CD14-positive monocyte (primary cell): ENCODE results near the gene SCN1B. TPM values are rescaled to one million over a fixed set of nuclear protein-coding genes. Genes with fewer than 3 reads are reported as not detected.
"Not testable (repeated sequence)": the region's sequence is repeated elsewhere in the genome, so short reads cannot be mapped to it uniquely, and the experiment has no call there.

Source experiments
- DNase-seq, 3 donors: peaks; one replicate each; pipeline ENCODE4 v3.0.0-alpha.2; 2011 to 2022
- H2AFZ ChIP-seq: 2 replicates; pipeline ENCODE4 v1.6.0; 2012; ENCODE audit warnings: mild to moderate bottlenecking, low read depth, low read length, inconsistent platforms; ENCODE audit not compliant: insufficient read depth, poor library complexity, severe bottlenecking
- H3K27ac ChIP-seq, 2 donors: 1 replicate in 1 of 2; 2 replicates in 1 of 2; pipeline ENCODE4 v1.5.1; 2012 to 2013; ENCODE audit warnings: low read length in 2 of 2, control low read depth in 1 of 2, inconsistent platforms in 1 of 2, low read depth in 1 of 2, mild to moderate bottlenecking in 1 of 2
- H3K27me3 ChIP-seq, 2 donors: one replicate each; pipeline versions ENCODE4 v1.6.0 to v1.6.1; 2011 to 2013; ENCODE audit warnings: low read length in 2 of 2; ENCODE audit not compliant: control insufficient read depth in 2 of 2, insufficient read depth in 2 of 2
- H3K36me3 ChIP-seq, 2 donors: replicated peaks in 1 of 2; 1 replicate in 1 of 2; 2 replicates in 1 of 2; pipeline versions ENCODE4 v1.5.1 to v1.6.1; 2012 to 2013; ENCODE audit warnings: low read length in 2 of 2, control low read depth in 1 of 2, inconsistent platforms in 1 of 2, mild to moderate bottlenecking in 1 of 2; ENCODE audit not compliant: insufficient read depth in 2 of 2, control insufficient read depth in 1 of 2
- H3K4me1 ChIP-seq, 2 donors: 1 replicate in 1 of 2; 2 replicates in 1 of 2; pipeline versions ENCODE4 v1.5.1 to v1.6.1; 2012 to 2013; ENCODE audit warnings: low read length in 2 of 2, control low read depth in 1 of 2, inconsistent platforms in 1 of 2, mild to moderate bottlenecking in 1 of 2, moderate library complexity in 1 of 2; ENCODE audit not compliant: insufficient read depth in 2 of 2, control insufficient read depth in 1 of 2
- H3K4me2 ChIP-seq: replicated peaks from 2 replicates; pipeline ENCODE3; 2012; ENCODE audit warnings: low read length, moderate library complexity, mild to moderate bottlenecking; ENCODE audit not compliant: poor library complexity, severe bottlenecking; ENCODE audit errors: extremely low read depth
- H3K4me3 ChIP-seq, 3 experiments: fragments of 200-600 bp in 1 of 3; sonication (generic) in 1 of 3; replicated peaks in 1 of 3; 1 replicate in 2 of 3; 2 replicates in 1 of 3; pipeline ENCODE4 v1.5.1; 2011 to 2013; ENCODE audit warnings: low read length in 3 of 3, mild to moderate bottlenecking in 3 of 3, control low read depth in 2 of 3, low read depth in 2 of 3, inconsistent platforms in 1 of 3, moderate library complexity in 1 of 3
- H3K79me2 ChIP-seq: 2 replicates; pipeline ENCODE4 v1.6.0; 2012; ENCODE audit warnings: mild to moderate bottlenecking, control low read depth, inconsistent platforms, low read length, moderate library complexity; ENCODE audit not compliant: insufficient read depth
- H3K9ac ChIP-seq: 2 replicates; pipeline ENCODE4 v1.6.0; 2017; ENCODE audit warnings: low read length, mild to moderate bottlenecking; ENCODE audit not compliant: insufficient read depth, poor library complexity, severe bottlenecking
- H3K9me3 ChIP-seq, 2 donors: replicated peaks in 1 of 2; 1 replicate in 1 of 2; 2 replicates in 1 of 2; pipeline versions ENCODE4 v1.5.1 to v1.6.1; 2012 to 2013; ENCODE audit warnings: low read length in 2 of 2, control low read depth in 1 of 2; ENCODE audit not compliant: control insufficient read depth in 1 of 2, insufficient read depth in 1 of 2
- H4K20me1 ChIP-seq: 2 replicates; pipeline ENCODE4 v1.6.0; 2012; ENCODE audit warnings: mild to moderate bottlenecking, low read length, control low read depth, moderate library complexity; ENCODE audit not compliant: insufficient read depth
- H3K27ac Mint-ChIP-seq, 7 donors: one replicate each; pipeline ENCODE4 v1.8.0; 2020; ENCODE audit warnings: mild to moderate bottlenecking in 7 of 7, mixed read lengths in 7 of 7, moderate library complexity in 6 of 7, inconsistent platforms in 2 of 7
- H3K27me3 Mint-ChIP-seq, 3 donors: one replicate each; pipeline ENCODE4 v1.8.0; 2021 to 2022; ENCODE audit warnings: low read depth in 3 of 3, mild to moderate bottlenecking in 3 of 3, mixed read lengths in 3 of 3, moderate library complexity in 3 of 3, inconsistent platforms in 1 of 3
- H3K36me3 Mint-ChIP-seq, 2 donors: one replicate each; pipeline ENCODE4 v1.8.0; 2020; ENCODE audit warnings: mixed read lengths in 2 of 2, inconsistent platforms in 1 of 2, mild to moderate bottlenecking in 1 of 2
- H3K4me1 Mint-ChIP-seq: one replicate; pipeline ENCODE4 v1.8.0; 2020; ENCODE audit warnings: mild to moderate bottlenecking, mixed read lengths
- H3K4me3 Mint-ChIP-seq, 2 donors: one replicate each; pipeline ENCODE4 v1.8.0; 2020; ENCODE audit warnings: mild to moderate bottlenecking in 2 of 2, mixed read lengths in 2 of 2, moderate library complexity in 1 of 2
- H3K9me3 Mint-ChIP-seq, 7 donors: one replicate each; pipeline ENCODE4 v1.8.0; 2020 to 2022; ENCODE audit warnings: mixed read lengths in 7 of 7, mild to moderate bottlenecking in 6 of 7, moderate library complexity in 6 of 7, inconsistent platforms in 2 of 7
- CTCF ChIP-seq: fragments of 200-600 bp; IDR thresholded peaks from one replicate; pipeline ENCODE4 v1.8.0; 2022; ENCODE audit warnings: antibody characterized with exemption, mild to moderate bottlenecking
- WGBS: methylation state at CpG from one replicate; pipeline ENCODE4 v1.1.5; 2013; ENCODE audit warnings: missing lambda C conversion rate; ENCODE audit not compliant: insufficient coverage; 5-methylcytosine and 5-hydroxymethylcytosine counted together
- intact Hi-C, 2 donors: fragments of 100-400 bp; cut with micrococcal nuclease; formaldehyde crosslinking; loops; one replicate each; pipeline versions ENCODE4 v1.15.0 to v1.15.1; 2023
- polyA plus RNA-seq, 3 donors: library from polyadenylated mRNA; depleted of rRNA in 1 of 3; unstranded in 2 of 3; stranded (reverse) in 1 of 3; fragments of 300-500 nt in 2 of 3; fragments of >200 nt in 1 of 3; fragmentation: Illumina TruSeq in 2 of 3; gene quantifications; 1 replicate in 2 of 3; 2 replicates in 1 of 3; pipeline ENCODE4 v1.2.3, GENCODE V29; 2012 to 2021

SCN1B gene
- polyA plus RNA-seq, 3 donors: 0.08 to 0.68 TPM; not detected in 1

- peaks cover 2 to 17% (median 17%) of the 10 kb centered on the region in 3 donors for H3K27me3 Mint-ChIP-seq
- H3K4me2 ChIP-seq, DNase-seq, H3K9me3 Mint-ChIP-seq, H3K9ac ChIP-seq, H3K4me1 ChIP-seq, H3K27ac ChIP-seq, H4K20me1 ChIP-seq, H3K4me3 ChIP-seq, H3K4me3 Mint-ChIP-seq, H3K79me2 ChIP-seq, H3K36me3 ChIP-seq, H3K27me3 ChIP-seq, H3K4me1 Mint-ChIP-seq, H3K36me3 Mint-ChIP-seq, H3K27ac Mint-ChIP-seq, intact Hi-C loops, H3K9me3 ChIP-seq, H2AFZ ChIP-seq: not testable (repeated sequence)
- WGBS: 100% methylated on average over 1 of the region's 4 CpGs
Observed at GRCh38 chr19:35051268-35051667, 21.0 kb downstream of the SCN1B start.

GRCh38 chr19:35051796-35052195 is 21.5 kb downstream of the SCN1B start:
- no peaks in the 10 kb centered on the region for H3K79me2 ChIP-seq
- H3K4me3 Mint-ChIP-seq: no peak overlapping the region
- H3K27me3 ChIP-seq: no peaks in the 10 kb centered on the region
- H3K9me3 ChIP-seq: no peaks in the 10 kb centered on the region
- no peaks in the 10 kb centered on the region for H3K4me1 Mint-ChIP-seq
- no peak overlapping the region for H3K9ac ChIP-seq
- H3K9me3 Mint-ChIP-seq: peaks cover 0 to 3% (median 0%) of the 10 kb centered on the region in 7 donors
- intact Hi-C loops: no loop called here
- H3K36me3 Mint-ChIP-seq: no peaks in the 10 kb centered on the region
- no peak overlapping the region for H3K4me3 ChIP-seq
- WGBS: 88% methylated on average over 4 of the region's 5 CpGs
- H3K27ac ChIP-seq: no peak overlapping the region
- H3K4me2 ChIP-seq: no peak overlapping the region
- H3K36me3 ChIP-seq: no peaks in the 10 kb centered on the region
- no peaks in the 10 kb centered on the region for H3K4me1 ChIP-seq
- H3K27ac Mint-ChIP-seq: no peak overlapping the region
- no peak for DNase-seq
- H4K20me1 ChIP-seq: no peaks in the 10 kb centered on the region
- H2AFZ ChIP-seq: no peak overlapping the region
- peaks cover 5 to 17% (median 17%) of the 10 kb centered on the region in 3 donors for H3K27me3 Mint-ChIP-seq
- TF ChIP-seq CTCF: no peak
